ENCODE data around the gene SYT17. TPM values are rescaled to one million over a fixed set of nuclear protein-coding genes. Genes with fewer than 3 reads are reported as not detected.

The SYT17 gene, protein sequence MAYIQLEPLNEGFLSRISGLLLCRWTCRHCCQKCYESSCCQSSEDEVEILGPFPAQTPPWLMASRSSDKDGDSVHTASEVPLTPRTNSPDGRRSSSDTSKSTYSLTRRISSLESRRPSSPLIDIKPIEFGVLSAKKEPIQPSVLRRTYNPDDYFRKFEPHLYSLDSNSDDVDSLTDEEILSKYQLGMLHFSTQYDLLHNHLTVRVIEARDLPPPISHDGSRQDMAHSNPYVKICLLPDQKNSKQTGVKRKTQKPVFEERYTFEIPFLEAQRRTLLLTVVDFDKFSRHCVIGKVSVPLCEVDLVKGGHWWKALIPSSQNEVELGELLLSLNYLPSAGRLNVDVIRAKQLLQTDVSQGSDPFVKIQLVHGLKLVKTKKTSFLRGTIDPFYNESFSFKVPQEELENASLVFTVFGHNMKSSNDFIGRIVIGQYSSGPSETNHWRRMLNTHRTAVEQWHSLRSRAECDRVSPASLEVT
- 0.11 and 0.13 TPM in 2 replicates for total RNA-seq

DNA sequence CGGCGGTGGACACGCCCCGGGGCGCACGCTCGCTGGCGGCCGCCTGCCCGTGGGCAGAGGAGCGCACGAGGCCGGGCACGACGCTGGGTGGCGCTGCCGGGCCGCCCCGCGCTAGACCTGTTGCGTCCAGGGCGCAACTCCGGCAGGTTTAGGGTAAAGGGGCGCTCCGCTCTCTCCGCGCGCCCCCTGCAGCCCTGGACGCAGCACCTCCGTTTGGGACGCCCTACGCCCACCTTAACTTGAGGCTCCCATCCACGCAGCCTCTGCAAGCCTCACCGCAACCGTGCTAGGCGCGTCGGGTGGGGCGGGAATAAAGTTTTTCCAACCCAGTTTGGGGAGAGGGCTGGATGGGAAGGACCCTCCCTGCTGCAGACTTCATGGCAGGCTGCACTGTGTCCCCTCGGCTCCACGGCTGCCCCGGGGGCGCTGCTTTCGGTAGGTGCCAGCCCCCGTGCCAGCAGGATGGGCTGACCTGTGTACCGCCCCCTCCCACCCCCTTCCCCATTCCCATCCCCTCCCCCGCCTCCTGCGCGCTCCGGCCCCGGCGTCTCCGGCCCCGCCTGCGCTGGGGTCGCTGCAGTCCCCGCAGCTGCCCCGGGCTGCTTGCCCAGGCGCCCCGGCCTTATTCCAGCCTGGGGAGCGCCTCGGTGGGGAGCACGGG, at the start of gene SYT17:
SYT17 (plus strand) TSS at position 531 of the 661 bp plus-strand sequence. CDS start 407 bp downstream, outside the sequence.

DNA sequence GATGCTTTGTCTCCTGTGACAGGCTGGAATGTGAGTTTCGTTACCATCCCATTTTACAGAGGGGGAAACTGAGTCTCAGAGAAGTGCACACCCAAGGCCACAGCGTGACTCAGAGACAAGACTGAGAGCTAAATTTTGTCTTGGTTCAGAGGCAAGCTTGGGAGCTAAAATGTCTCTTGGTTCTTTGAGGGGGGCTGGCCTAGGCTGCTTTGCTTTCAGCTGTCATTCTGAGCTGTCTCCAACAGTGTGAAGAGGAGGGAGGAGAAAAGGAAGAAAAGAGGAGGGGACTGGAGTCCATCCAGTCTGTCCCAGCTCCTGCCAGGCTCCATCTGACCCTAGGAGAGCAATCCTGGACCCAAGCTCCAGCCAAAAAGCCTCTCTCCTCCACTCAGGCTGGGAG, 117.4 kb downstream of the SYT17 start, which contains the start of gene CLEC19A:
CLEC19A (plus strand) TSS at position 301 of the 400 bp plus-strand sequence. CDS start 121 bp downstream, outside the sequence.

Other genes with a start within 250 kb of the SYT17 start
- gene SMG1, start 241.8 kb upstream of the SYT17 start, total RNA-seq, result 79.3 and 81.7 TPM in 2 replicates
- 1.4 and 2.5 TPM in 2 replicates for gene TMC7, start 184.3 kb upstream of the SYT17 start, total RNA-seq
- 16.5 and 16.6 TPM in 2 replicates for gene COQ7, start 100.6 kb upstream of the SYT17 start, total RNA-seq
- gene ITPRIPL2, start 54.3 kb upstream of the SYT17 start, total RNA-seq, result 51.1 and 51.7 TPM in 2 replicates
- gene CLEC19A, start 117.5 kb downstream of the SYT17 start, total RNA-seq, result not detected in 2 replicates
- not detected in 2 replicates for gene TMC5, start 249.6 kb downstream of the SYT17 start, total RNA-seq